IMR-90 (cell line): ENCODE measurements around the gene SLC35B3. TPM values are rescaled to one million over a fixed set of nuclear protein-coding genes. Genes with fewer than 3 reads are reported as not detected.

Source experiments
- ATAC-seq: fragments of 200-7000 bp; cut with Tn5 transposase; 2 replicates; pipeline ENCODE4 v1.9.1; 2020; ENCODE audit warnings: low read depth, mild to moderate bottlenecking, moderate library complexity
- BruUV-seq: library from RNA; stranded (reverse); fragments of 400-500 nt; replicated peaks from 2 replicates; lab custom pipeline; 2021; lab: Mats Ljungman, UMichigan
- CTCF ChIA-PET: fragments of 300-600 bp; formaldehyde crosslinking; extraction: SDS; loops from one replicate; lab custom pipeline; 2021; ENCODE audit warnings: antibody characterized with exemption; lab: Yijun Ruan, JAX
- POLR2A ChIA-PET: fragments of 300-600 bp; sonication (Branson Sonifier 250); formaldehyde crosslinking; loops from one replicate; lab custom pipeline; 2022; ENCODE audit warnings: antibody characterized with exemption; ENCODE audit not compliant: unreplicated experiment; lab: Charles Lee
- DNase-seq: peaks from one replicate; pipeline ENCODE4 v3.0.0; 2013
- H2AFZ ChIP-seq: replicated peaks from 2 replicates; pipeline ENCODE3; 2013; ENCODE audit warnings: low read length, mild to moderate bottlenecking; ENCODE audit not compliant: poor library complexity
- H2AK5ac ChIP-seq: 2 replicates; pipeline ENCODE4 v1.6.1; 2013; ENCODE audit warnings: low read depth, low read length, inconsistent platforms
- H2AK9ac ChIP-seq: replicated peaks from 2 replicates; pipeline ENCODE3; 2013; ENCODE audit warnings: mild to moderate bottlenecking, low read depth, low read length, moderate library complexity; ENCODE audit not compliant: poor library complexity
- H2BK120ac ChIP-seq: 2 replicates; pipeline ENCODE4 v1.6.1; 2013; ENCODE audit warnings: low read depth, low read length, inconsistent platforms
- H2BK15ac ChIP-seq: 3 replicates; pipeline ENCODE4 v1.6.1; 2013; ENCODE audit warnings: low read depth, low read length, inconsistent platforms
- H2BK20ac ChIP-seq: 2 replicates; pipeline ENCODE4 v1.6.1; 2013; ENCODE audit warnings: low read depth, mild to moderate bottlenecking, inconsistent platforms, low read length, moderate library complexity
- H2BK5ac ChIP-seq: 2 replicates; pipeline ENCODE4 v1.6.1; 2013; ENCODE audit warnings: mild to moderate bottlenecking, low read depth, low read length, inconsistent platforms; ENCODE audit not compliant: poor library complexity, severe bottlenecking
- H3K14ac ChIP-seq: replicated peaks from 2 replicates; pipeline ENCODE4 v1.6.1; 2013; ENCODE audit warnings: low read depth, low read length, inconsistent platforms
- H3K18ac ChIP-seq: 2 replicates; pipeline ENCODE4 v1.6.1; 2013; ENCODE audit warnings: low read depth, low read length, control low read depth
- H3K23ac ChIP-seq: 2 replicates; pipeline ENCODE4 v1.6.1; 2013; ENCODE audit warnings: low read depth, low read length, inconsistent platforms
- H3K27ac ChIP-seq: 2 replicates; pipeline ENCODE4 v1.5.1; 2013; ENCODE audit warnings: mild to moderate bottlenecking, control low read depth, low read length; ENCODE audit not compliant: insufficient read depth
- H3K27me3 ChIP-seq: 2 replicates; pipeline ENCODE4 v1.6.1; 2013; ENCODE audit warnings: low read length; ENCODE audit not compliant: control insufficient read depth, insufficient read depth
- H3K36me3 ChIP-seq: 2 replicates; pipeline ENCODE4 v1.6.1; 2013; ENCODE audit warnings: low read length, mixed read lengths; ENCODE audit not compliant: control insufficient read depth, insufficient read depth
- H3K4ac ChIP-seq: 2 replicates; pipeline ENCODE4 v1.6.1; 2013; ENCODE audit warnings: low read depth, low read length, inconsistent platforms
- H3K4me1 ChIP-seq: 2 replicates; pipeline ENCODE4 v1.6.1; 2013; ENCODE audit warnings: low read length, mixed read lengths; ENCODE audit not compliant: control insufficient read depth, insufficient read depth
- H3K4me2 ChIP-seq: 2 replicates; pipeline ENCODE4 v1.6.1; 2013; ENCODE audit warnings: low read depth, mild to moderate bottlenecking, control low read depth, low read length, moderate library complexity
- H3K4me3 ChIP-seq: 2 replicates; pipeline ENCODE4 v1.5.1; 2013; ENCODE audit warnings: low read depth, mild to moderate bottlenecking, control low read depth, low read length, moderate library complexity; ENCODE audit not compliant: insufficient read depth
- H3K56ac ChIP-seq: 2 replicates; pipeline ENCODE4 v1.6.1; 2013; ENCODE audit warnings: low read length, inconsistent platforms; ENCODE audit not compliant: insufficient read depth; ENCODE audit errors: extremely low read depth
- H3K79me1 ChIP-seq, 2 experiments: 2 replicates each; pipeline ENCODE4 v1.6.1; 2013; ENCODE audit warnings: low read length in 2 of 2, inconsistent platforms in 1 of 2, low read depth in 1 of 2
- H3K9ac ChIP-seq: 2 replicates; pipeline ENCODE4 v1.6.1; 2013; ENCODE audit warnings: low read depth, low read length, control low read depth
- H3K9me1 ChIP-seq: 2 replicates; pipeline ENCODE4 v1.6.1; 2013; ENCODE audit warnings: low read length, inconsistent platforms; ENCODE audit not compliant: insufficient read depth
- H3K9me3 ChIP-seq: 2 replicates; pipeline ENCODE4 v1.6.1; 2013; ENCODE audit warnings: low read length; ENCODE audit not compliant: control insufficient read depth, insufficient read depth
- H4K20me1 ChIP-seq: 2 replicates; pipeline ENCODE4 v1.6.1; 2013; ENCODE audit warnings: low read length, inconsistent platforms; ENCODE audit not compliant: insufficient read depth
- H4K5ac ChIP-seq: 2 replicates; pipeline ENCODE4 v1.6.1; 2013; ENCODE audit warnings: mild to moderate bottlenecking, low read depth, low read length, control low read depth
- H4K8ac ChIP-seq, 2 experiments: 2 replicates each; pipeline ENCODE4 v1.6.1; 2013; ENCODE audit warnings: low read depth in 2 of 2, low read length in 2 of 2, control low read depth in 1 of 2, inconsistent platforms in 1 of 2
- H4K91ac ChIP-seq: 2 replicates; pipeline ENCODE4 v1.6.1; 2013; ENCODE audit warnings: low read depth, low read length, inconsistent platforms; ENCODE audit not compliant: insufficient read depth
- BHLHE40 ChIP-seq: fragments of 150-350 bp; IDR thresholded peaks from 2 replicates; pipeline ENCODE4 v1.6.1; 2016; ENCODE audit warnings: mild to moderate bottlenecking, low read depth, low read length
- CEBPB ChIP-seq: IDR thresholded peaks from 2 replicates; pipeline ENCODE4 v1.6.1; 2012; ENCODE audit warnings: low read depth, low read length, improper control_type of control experiment
- CHD1 ChIP-seq: IDR thresholded peaks from 2 replicates; pipeline ENCODE4 v1.6.1; 2012; ENCODE audit warnings: low read depth, low read length, improper control_type of control experiment
- CTCF ChIP-seq: conservative IDR thresholded peaks from 2 replicates; pipeline ENCODE4 v1.5.1; 2012; ENCODE audit warnings: mild to moderate bottlenecking, low read depth, low read length, improper control_type of control experiment
- ELK1 ChIP-seq: fragments of 150-350 bp; IDR thresholded peaks from 2 replicates; pipeline ENCODE4 v1.6.1; 2016; ENCODE audit warnings: low read depth, mild to moderate bottlenecking, low read length, moderate library complexity, borderline replicate concordance
- FOS ChIP-seq: fragments of 150-350 bp; IDR thresholded peaks from 2 replicates; pipeline ENCODE4 v1.6.1; 2016; ENCODE audit warnings: low read depth, low read length
- MAFK ChIP-seq: IDR thresholded peaks from 2 replicates; pipeline ENCODE4 v1.6.1; 2012; ENCODE audit warnings: low read depth, low read length, improper control_type of control experiment
- MXI1 ChIP-seq: IDR thresholded peaks from 2 replicates; pipeline ENCODE4 v1.6.1; 2012; ENCODE audit warnings: low read depth, mild to moderate bottlenecking, low read length, moderate library complexity, borderline replicate concordance
- NFE2L2 ChIP-seq: fragments of 150-350 bp; IDR thresholded peaks from 2 replicates; pipeline ENCODE4 v1.6.1; 2016; ENCODE audit warnings: low read depth, mild to moderate bottlenecking, low read length
- POLR2A ChIP-seq: IDR thresholded peaks from 2 replicates; pipeline ENCODE4 v1.6.1; 2012; ENCODE audit warnings: mild to moderate bottlenecking, low read depth, low read length
- RAD21 ChIP-seq: IDR thresholded peaks from 2 replicates; pipeline ENCODE4 v1.6.1; 2012; ENCODE audit warnings: low read length, improper control_type of control experiment
- RCOR1 ChIP-seq: IDR thresholded peaks from 2 replicates; pipeline ENCODE4 v1.6.1; 2012; ENCODE audit warnings: mild to moderate bottlenecking, low read length, improper control_type of control experiment; ENCODE audit not compliant: insufficient replicate concordance
- RFX5 ChIP-seq: IDR thresholded peaks from 2 replicates; pipeline ENCODE4 v1.8.0; 2012; ENCODE audit warnings: low read depth, mild to moderate bottlenecking, low read length, moderate library complexity
- SMC3 ChIP-seq: fragments of 150-350 bp; IDR thresholded peaks from 2 replicates; pipeline ENCODE4 v1.6.1; 2016; ENCODE audit warnings: low read depth, mild to moderate bottlenecking, antibody characterized with exemption, low read length, moderate library complexity
- USF2 ChIP-seq: fragments of 150-350 bp; IDR thresholded peaks from 2 replicates; pipeline ENCODE4 v1.6.1; 2017; ENCODE audit warnings: mild to moderate bottlenecking, antibody characterized with exemption, low read length, low read depth
- WGBS, 2 experiments: methylation state at CpG; one replicate each; pipeline versions ENCODE4 v1.1.5 to v1.1.7; 2013; ENCODE audit warnings: missing lambda C conversion rate in 2 of 2; ENCODE audit not compliant: insufficient read length in 1 of 2; ENCODE audit errors: extremely low coverage in 2 of 2; 5-methylcytosine and 5-hydroxymethylcytosine counted together
- dilution Hi-C: fragments of 300-500 bp; cut with HindIII; formaldehyde crosslinking; loops from one replicate; pipeline ENCODE4 v1.14.3; 2018; ENCODE audit warnings: low sequenced_read_pairs; ENCODE audit not compliant: unreplicated experiment
- in situ Hi-C: fragments of 300-500 bp; cut with MboI; formaldehyde crosslinking; loops from 3 replicates; pipeline ENCODE4 v1.14.3; 2019; ENCODE audit warnings: low sequenced_read_pairs, inconsistent platforms, mixed read lengths
- intact Hi-C: fragments of 100-400 bp; cut with micrococcal nuclease; formaldehyde crosslinking; loops from 2 replicates; pipeline ENCODE4 v1.10.0; 2022
- polyA plus RNA-seq, 3 experiments: library from polyadenylated mRNA; depleted of rRNA; stranded (reverse); fragments of >200 nt; gene quantifications; 2 replicates each; pipeline ENCODE4 v1.2.3, GENCODE V29; 2012; ENCODE audit warnings: low replicate concordance in 1 of 3
- total RNA-seq: library from RNA; depleted of rRNA; stranded (reverse); fragments of >200 nt; gene quantifications from 2 replicates; pipeline ENCODE4 v1.2.3, GENCODE V29; 2012

Gene SLC35B3
- total and polyA plus RNA-seq, 2 of the 4 experiments (the other 2 are of a cell fraction), result 19.0 to 21.1 TPM

GRCh38 chr6:8468552-8469356 is 33.4 kb upstream of the SLC35B3 start:
- in situ Hi-C loops (no loop called here), intact Hi-C loops (no loop called here), dilution Hi-C loops (no loop called here)
- Histone ChIP-seq H3K27ac (no peak overlapping the region), H3K9me3 (0 out of 2 replicates have a peak, but pooled peaks cover 2% of the 10 kb centered on the region), H4K91ac (no peak overlapping the region), H3K9me1 (no peaks in the 10 kb centered on the region), H2AFZ (no peak overlapping the region), H3K79me1 (no peaks in the 10 kb centered on the region), H2BK120ac (no peak overlapping the region), H3K4me2 (no peak overlapping the region), H3K27me3 (no peaks in the 10 kb centered on the region), H4K20me1 (no peaks in the 10 kb centered on the region), H3K4me1 (no peaks in the 10 kb centered on the region), H2AK9ac (no peak overlapping the region), H3K9ac (no peak overlapping the region), H4K5ac (no peak overlapping the region), H3K56ac (no peak overlapping the region), H3K4me3 (no peak overlapping the region), H2BK5ac (no peak overlapping the region), H2BK15ac (no peak overlapping the region), H3K14ac (no peak overlapping the region), H2AK5ac (no peak overlapping the region), H2BK20ac (no peak overlapping the region), H4K8ac (no peak overlapping the region), H3K36me3 (no peaks in the 10 kb centered on the region), H3K18ac (no peak overlapping the region), H3K23ac (no peak overlapping the region), H3K4ac (no peak overlapping the region)
- DNase-seq, result no peak
- ChIA-PET POLR2A (no interaction called here), CTCF (no interaction called here)
- ATAC-seq, result no peak
- WGBS, 2 experiments, result no CpG with 5 or more reads among the region's 6 CpGs
- no TSS peak for BruUV-seq
- TF ChIP-seq MAFK (no peak; the same call in 1 of the 2 replicates), NFE2L2 (no peak), CHD1 (no peak), BHLHE40 (no peak), SMC3 (no peak), MXI1 (no peak), ELK1 (no peak), CEBPB (no peak), CTCF (no peak), RAD21 (no peak), RFX5 (no peak), POLR2A (no peak), USF2 (no peak), RCOR1 (no peak), FOS (no peak)
